ENCODE measurements around the gene ZNF281.

Gene ZNF281

GRCh38 chr1:200392625-200393185, 17.1 kb downstream of the ZNF281 start:
- no peak overlapping the region for H3K4me3 ChIP-seq (ENCODE audit: low read depth, low read length)

- H3K4me3 ChIP-seq (ENCODE audit: low read depth, low read length) = no peak overlapping the region
These were observed 18.1 kb downstream of the ZNF281 start for GRCh38 chr1:200391747-200392146.

- H3K4me3 ChIP-seq (ENCODE audit: low read depth, low read length) = no peak overlapping the region
These were observed 21.0 kb downstream of the ZNF281 start for GRCh38 chr1:200388791-200389190.

- no peak overlapping the region for H3K4me3 ChIP-seq (ENCODE audit: low read depth, low read length)
These were observed 23.4 kb downstream of the ZNF281 start for GRCh38 chr1:200386416-200386815.

GRCh38 chr1:200384818-200385390, 24.9 kb downstream of the ZNF281 start:
- H3K4me3 ChIP-seq (ENCODE audit: low read depth, low read length) = no peak overlapping the region

- H3K4me3 ChIP-seq (ENCODE audit: low read depth, low read length) = no peak overlapping the region
These were observed 28.4 kb downstream of the ZNF281 start for GRCh38 chr1:200381256-200381984.

GRCh38 chr1:200380589-200381021, 29.2 kb downstream of the ZNF281 start:
- no peak overlapping the region for H3K4me3 ChIP-seq (ENCODE audit: low read depth, low read length)

GRCh38 chr1:200379940-200380588, 29.8 kb downstream of the ZNF281 start:
- H3K4me3 ChIP-seq (ENCODE audit: low read depth, low read length) = no peak overlapping the region

- no peak overlapping the region for H3K4me3 ChIP-seq (ENCODE audit: low read depth, low read length)
These were observed 30.4 kb downstream of the ZNF281 start for GRCh38 chr1:200379432-200379757.

- H3K4me3 ChIP-seq (ENCODE audit: low read depth, low read length) = no peak overlapping the region
These were observed 31.7 kb downstream of the ZNF281 start for GRCh38 chr1:200378096-200378495.

- no peak overlapping the region for H3K4me3 ChIP-seq (ENCODE audit: low read depth, low read length)
These were observed 33.3 kb downstream of the ZNF281 start for GRCh38 chr1:200376528-200376927.

- H3K4me3 ChIP-seq (ENCODE audit: low read depth, low read length) = no peak overlapping the region
These were observed 35.1 kb downstream of the ZNF281 start for GRCh38 chr1:200374569-200375295.

- peak overlapping the region; percentile 35 for H3K4me3 ChIP-seq (ENCODE audit: low read depth, low read length)
These were observed 36.0 kb downstream of the ZNF281 start for GRCh38 chr1:200373811-200374231.

GRCh38 chr1:200372885-200373181, 37.0 kb downstream of the ZNF281 start:
- no peak overlapping the region for H3K4me3 ChIP-seq (ENCODE audit: low read depth, low read length)

GRCh38 chr1:200372095-200372884, 37.5 kb downstream of the ZNF281 start:
- no peak overlapping the region for H3K4me3 ChIP-seq (ENCODE audit: low read depth, low read length)

GRCh38 chr1:200369706-200370105, 40.1 kb downstream of the ZNF281 start:
- no peak overlapping the region for H3K4me3 ChIP-seq (ENCODE audit: low read depth, low read length)

GRCh38 chr1:200369131-200369530, 40.7 kb downstream of the ZNF281 start:
- H3K4me3 ChIP-seq (ENCODE audit: low read depth, low read length) = no peak overlapping the region

GRCh38 chr1:200368556-200368955, 41.3 kb downstream of the ZNF281 start:
- no peak overlapping the region for H3K4me3 ChIP-seq (ENCODE audit: low read depth, low read length)

- H3K4me3 ChIP-seq (ENCODE audit: low read depth, low read length) = no peak overlapping the region
These were observed 41.8 kb downstream of the ZNF281 start for GRCh38 chr1:200367841-200368534.

All from iPS-11a (cell line).